Measurements from ENCODE around the gene DTNBP1. TPM values are rescaled to one million over a fixed set of nuclear protein-coding genes. Genes with fewer than 3 reads are reported as not detected.

Gene DTNBP1
- total and polyA plus RNA-seq, 12 donors: 4.2 to 17.1 (median 9.0) TPM

DNA sequence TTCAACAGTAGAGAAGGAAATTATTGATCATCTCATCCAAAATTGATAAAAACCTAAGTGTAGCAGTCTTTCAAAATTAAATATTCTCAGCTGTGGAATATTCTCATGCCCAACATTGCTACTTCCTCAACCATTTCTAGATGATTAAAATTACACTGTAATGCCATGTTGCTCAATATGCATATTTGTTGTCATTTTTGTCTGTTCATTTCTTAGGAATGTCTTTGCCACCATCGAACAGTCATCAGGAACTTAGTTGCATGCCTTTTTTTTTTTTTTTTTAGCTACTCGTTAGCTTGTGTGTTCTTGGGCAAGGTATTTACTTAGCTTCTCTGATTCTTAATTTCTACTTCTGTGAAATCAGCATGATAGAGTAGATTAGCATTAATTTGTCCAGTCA, 188.6 kb downstream of the DTNBP1 start:
- intact Hi-C loops (cut with DNase I): no loop called here
- peak overlapping the region in 2 of 5 donors; percentile 37 to 68 for H3K27ac ChIP-seq

DNA sequence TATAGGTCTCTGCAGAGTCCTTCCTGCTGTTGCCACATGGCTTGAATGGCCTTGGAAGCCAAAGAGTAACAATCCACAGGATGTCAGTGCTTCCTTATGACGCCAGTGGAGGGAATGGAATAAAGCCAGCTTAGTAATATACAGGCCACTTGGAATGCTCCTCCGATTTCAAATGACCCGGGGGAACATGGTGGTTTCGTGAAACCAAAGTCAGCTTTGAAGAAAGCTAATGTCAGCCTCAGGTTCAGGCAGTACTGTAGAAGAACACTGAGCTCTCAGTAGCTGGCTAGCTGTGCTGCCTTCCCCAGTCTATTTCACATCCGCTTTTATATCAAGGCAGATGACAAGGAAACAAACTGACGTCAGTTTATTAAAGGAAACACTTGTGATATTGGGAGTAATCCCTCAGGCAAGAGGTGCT, 189.1 kb downstream of the DTNBP1 start:
- intact Hi-C loops (cut with DNase I): no loop called here
- Histone ChIP-seq H3K36me3 (replicated peaks in 1 of 2) (no peaks in the 10 kb centered on the region), H3K27ac (peak overlapping the region in 2 of 5 donors; percentile 37 to 68), H3K4me3 (no peak overlapping the region), H3K27me3 (no peaks in the 10 kb centered on the region), H3K4me1 (replicated peaks in 1 of 2) (peaks cover 0 to 29% of the 10 kb centered on the region in 2 donors), H3K9me3 (replicated peaks in 1 of 3) (no peaks in the 10 kb centered on the region)
- peak in 3 of 7 donors; percentile 25 to 63 (median 42) for DNase-seq
- TF ChIP-seq POLR2A (IDR thresholded peaks at IDR 0.05): no peak
- TF ChIP-seq, protein P1, sequence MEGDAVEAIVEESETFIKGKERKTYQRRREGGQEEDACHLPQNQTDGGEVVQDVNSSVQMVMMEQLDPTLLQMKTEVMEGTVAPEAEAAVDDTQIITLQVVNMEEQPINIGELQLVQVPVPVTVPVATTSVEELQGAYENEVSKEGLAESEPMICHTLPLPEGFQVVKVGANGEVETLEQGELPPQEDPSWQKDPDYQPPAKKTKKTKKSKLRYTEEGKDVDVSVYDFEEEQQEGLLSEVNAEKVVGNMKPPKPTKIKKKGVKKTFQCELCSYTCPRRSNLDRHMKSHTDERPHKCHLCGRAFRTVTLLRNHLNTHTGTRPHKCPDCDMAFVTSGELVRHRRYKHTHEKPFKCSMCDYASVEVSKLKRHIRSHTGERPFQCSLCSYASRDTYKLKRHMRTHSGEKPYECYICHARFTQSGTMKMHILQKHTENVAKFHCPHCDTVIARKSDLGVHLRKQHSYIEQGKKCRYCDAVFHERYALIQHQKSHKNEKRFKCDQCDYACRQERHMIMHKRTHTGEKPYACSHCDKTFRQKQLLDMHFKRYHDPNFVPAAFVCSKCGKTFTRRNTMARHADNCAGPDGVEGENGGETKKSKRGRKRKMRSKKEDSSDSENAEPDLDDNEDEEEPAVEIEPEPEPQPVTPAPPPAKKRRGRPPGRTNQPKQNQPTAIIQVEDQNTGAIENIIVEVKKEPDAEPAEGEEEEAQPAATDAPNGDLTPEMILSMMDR (IDR thresholded peaks at IDR 0.05): no peak
- WGBS, 4 donors: 33 to 67% (median 45%) methylated on average over 6 of the region's 6 CpGs

More for the DNA sequence above, 188.6 kb downstream of the DTNBP1 start:
- no peak for DNase-seq
- Histone ChIP-seq H3K36me3 (replicated peaks in 1 of 2) (no peaks in the 10 kb centered on the region), H3K27me3 (no peaks in the 10 kb centered on the region), H3K9me3 (replicated peaks in 1 of 3) (no peaks in the 10 kb centered on the region), H3K4me1 (replicated peaks in 1 of 2) (peaks cover 0 to 29% of the 10 kb centered on the region in 2 donors), H3K4me3 (no peak overlapping the region)
- 77 to 86% (median 80%) methylated on average over 2 of the region's 2 CpGs for WGBS, 4 donors
- TF ChIP-seq, protein P1 (IDR thresholded peaks at IDR 0.05): no peak
- no peak for TF ChIP-seq POLR2A (IDR thresholded peaks at IDR 0.05)

DNA sequence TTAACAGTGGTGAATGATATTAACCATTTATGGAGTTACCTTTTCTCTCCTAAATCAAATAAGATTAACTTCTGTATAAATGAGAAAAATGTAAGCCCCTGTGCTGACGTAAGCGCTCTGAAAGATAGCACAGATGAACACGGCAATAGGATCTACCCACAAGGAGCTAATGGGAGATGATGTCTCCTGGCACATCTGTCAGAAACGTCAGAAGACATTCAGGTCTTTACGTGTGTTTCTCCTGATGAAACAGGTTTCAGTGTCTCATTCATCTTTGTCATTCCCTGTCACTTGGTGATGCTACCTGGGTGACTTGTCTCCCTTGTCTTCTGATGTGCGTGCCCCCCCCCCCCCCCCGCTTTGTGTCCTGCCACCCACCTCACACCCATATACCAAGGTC, 189.7 kb downstream of the DTNBP1 start:
- 73 to 94% (median 81%) methylated on average over 5 to 7 of the region's 7 CpGs for WGBS, 4 donors
- H3K36me3 ChIP-seq (replicated peaks in 1 of 2): no peaks in the 10 kb centered on the region
- peaks cover 0 to 29% of the 10 kb centered on the region in 2 donors for H3K4me1 ChIP-seq (replicated peaks in 1 of 2)
- H3K27ac ChIP-seq: peak overlapping the region in 1 of 5 donors; percentile 68
- intact Hi-C loops (cut with DNase I): no loop called here
- no peaks in the 10 kb centered on the region for H3K9me3 ChIP-seq (replicated peaks in 1 of 3)
- no peak overlapping the region for H3K4me3 ChIP-seq
- DNase-seq: no peak
- no peaks in the 10 kb centered on the region for H3K27me3 ChIP-seq
- TF ChIP-seq, protein P1 (IDR thresholded peaks at IDR 0.05): no peak
- no peak for TF ChIP-seq POLR2A (IDR thresholded peaks at IDR 0.05)

Small RNAs within 50 kb of the gene (small RNA-seq; reads per million reads assigned to genes)
- 0 reads per million in 2 donors for gene RF00001

Data from adrenal gland (tissue), 12 donors.